ENCODE data around the gene SUPT20HL2.

The SUPT20HL2 gene

DNA sequence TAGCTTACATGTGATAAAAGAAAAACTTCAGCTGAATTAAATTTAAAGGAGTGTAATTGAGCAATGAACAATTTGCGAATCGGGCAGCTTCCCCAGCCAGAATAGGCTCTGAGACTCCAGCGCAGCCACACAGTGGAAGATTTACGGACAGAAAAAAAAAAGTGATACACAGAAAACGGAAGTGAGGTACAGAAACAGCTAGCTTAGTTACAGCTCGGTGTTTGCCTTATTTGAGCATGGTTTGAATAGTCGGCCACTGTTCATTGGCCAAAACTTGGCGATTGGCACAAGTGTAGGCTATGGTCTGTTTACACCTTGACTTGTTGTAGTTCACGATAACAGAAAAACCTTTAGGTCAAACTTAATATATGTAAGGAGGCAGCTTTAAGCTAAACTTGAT, 29.9 kb upstream of the SUPT20HL2 start:
- DNase-seq (ENCODE audit: low spot score) = no peak
- in situ Hi-C loops (cut with MboI; ENCODE audit: low pct_unique_long_range_greater_than_20kb, low sequenced_read_pairs, unreplicated experiment) = no loop called here
- TF ChIP-seq, protein P1, sequence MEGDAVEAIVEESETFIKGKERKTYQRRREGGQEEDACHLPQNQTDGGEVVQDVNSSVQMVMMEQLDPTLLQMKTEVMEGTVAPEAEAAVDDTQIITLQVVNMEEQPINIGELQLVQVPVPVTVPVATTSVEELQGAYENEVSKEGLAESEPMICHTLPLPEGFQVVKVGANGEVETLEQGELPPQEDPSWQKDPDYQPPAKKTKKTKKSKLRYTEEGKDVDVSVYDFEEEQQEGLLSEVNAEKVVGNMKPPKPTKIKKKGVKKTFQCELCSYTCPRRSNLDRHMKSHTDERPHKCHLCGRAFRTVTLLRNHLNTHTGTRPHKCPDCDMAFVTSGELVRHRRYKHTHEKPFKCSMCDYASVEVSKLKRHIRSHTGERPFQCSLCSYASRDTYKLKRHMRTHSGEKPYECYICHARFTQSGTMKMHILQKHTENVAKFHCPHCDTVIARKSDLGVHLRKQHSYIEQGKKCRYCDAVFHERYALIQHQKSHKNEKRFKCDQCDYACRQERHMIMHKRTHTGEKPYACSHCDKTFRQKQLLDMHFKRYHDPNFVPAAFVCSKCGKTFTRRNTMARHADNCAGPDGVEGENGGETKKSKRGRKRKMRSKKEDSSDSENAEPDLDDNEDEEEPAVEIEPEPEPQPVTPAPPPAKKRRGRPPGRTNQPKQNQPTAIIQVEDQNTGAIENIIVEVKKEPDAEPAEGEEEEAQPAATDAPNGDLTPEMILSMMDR (IDR thresholded peaks at IDR 0.05; ENCODE audit: extremely low read depth, insufficient read depth, missing control alignments) = no peak

DNA sequence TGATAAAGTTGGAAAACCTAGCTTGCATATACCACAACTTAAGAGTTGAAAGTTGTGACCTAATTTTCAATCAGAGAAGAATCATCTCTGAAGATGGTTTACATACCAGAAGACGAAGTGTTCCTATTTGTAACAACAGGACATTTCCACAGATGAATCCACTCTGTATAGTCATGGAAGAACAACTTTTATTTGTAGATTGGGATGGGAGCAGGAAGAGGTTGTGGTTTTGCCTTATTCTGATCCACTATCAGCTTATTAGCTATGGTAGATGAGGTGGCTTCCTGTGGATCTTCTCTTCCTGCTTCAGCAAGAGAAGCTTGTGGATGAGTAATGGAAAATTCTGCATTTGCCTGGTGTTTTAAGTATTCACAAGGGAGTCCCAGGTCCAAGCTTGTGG, 27.9 kb upstream of the SUPT20HL2 start:
- no peak for DNase-seq (ENCODE audit: low spot score)
- in situ Hi-C loops (cut with MboI; ENCODE audit: low pct_unique_long_range_greater_than_20kb, low sequenced_read_pairs, unreplicated experiment) = no loop called here

DNA sequence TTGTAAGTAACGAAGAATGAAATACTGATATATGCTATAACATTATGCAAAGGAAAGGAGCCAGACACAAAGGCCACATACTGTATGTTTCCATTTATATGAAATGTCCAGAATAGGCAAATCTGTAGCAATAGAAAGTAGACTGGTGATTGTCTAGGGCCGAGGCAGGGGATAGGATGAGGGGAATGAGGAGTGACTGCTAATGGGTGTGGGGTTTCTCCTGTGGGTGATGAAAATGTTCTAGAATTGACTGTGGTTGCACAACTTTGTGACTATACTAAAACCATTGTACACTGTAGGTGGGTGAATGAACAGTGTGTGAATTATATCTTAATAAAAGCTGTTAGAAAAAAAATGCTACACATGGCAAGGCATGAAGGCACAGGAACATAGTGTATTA, 26.6 kb upstream of the SUPT20HL2 start:
- in situ Hi-C loops (cut with MboI; ENCODE audit: low pct_unique_long_range_greater_than_20kb, low sequenced_read_pairs, unreplicated experiment) = no loop called here
- TF ChIP-seq, protein P1 (IDR thresholded peaks at IDR 0.05; ENCODE audit: extremely low read depth, insufficient read depth, missing control alignments) = no peak
- DNase-seq (ENCODE audit: low spot score) = no peak

More for the DNA sequence above, 27.9 kb upstream of the SUPT20HL2 start:
- TF ChIP-seq, protein P1 (IDR thresholded peaks at IDR 0.05; ENCODE audit: extremely low read depth, insufficient read depth, missing control alignments) = no peak

DNA sequence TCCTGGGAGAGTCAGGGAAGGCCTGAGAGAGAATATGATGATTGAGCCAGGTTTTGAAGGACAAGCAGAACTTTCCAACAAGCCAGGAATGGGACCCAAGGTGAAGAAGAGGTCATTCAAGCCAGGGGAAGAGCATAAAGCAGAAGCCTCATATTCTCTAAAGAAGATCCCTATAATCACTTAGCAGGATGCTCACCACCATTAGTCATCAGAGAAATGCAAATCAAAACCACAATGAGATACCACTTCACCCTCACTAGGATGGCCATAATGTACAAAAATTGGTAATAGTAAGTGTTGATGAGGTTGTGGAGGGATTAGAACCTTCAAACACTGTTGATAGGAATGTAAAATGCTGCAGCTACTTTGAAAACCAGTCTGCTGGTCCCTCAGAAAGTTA, 26.0 kb upstream of the SUPT20HL2 start:
- TF ChIP-seq, protein P1 (IDR thresholded peaks at IDR 0.05; ENCODE audit: extremely low read depth, insufficient read depth, missing control alignments) = no peak
- DNase-seq (ENCODE audit: low spot score) = no peak
- in situ Hi-C loops (cut with MboI; ENCODE audit: low pct_unique_long_range_greater_than_20kb, low sequenced_read_pairs, unreplicated experiment) = no loop called here

DNA sequence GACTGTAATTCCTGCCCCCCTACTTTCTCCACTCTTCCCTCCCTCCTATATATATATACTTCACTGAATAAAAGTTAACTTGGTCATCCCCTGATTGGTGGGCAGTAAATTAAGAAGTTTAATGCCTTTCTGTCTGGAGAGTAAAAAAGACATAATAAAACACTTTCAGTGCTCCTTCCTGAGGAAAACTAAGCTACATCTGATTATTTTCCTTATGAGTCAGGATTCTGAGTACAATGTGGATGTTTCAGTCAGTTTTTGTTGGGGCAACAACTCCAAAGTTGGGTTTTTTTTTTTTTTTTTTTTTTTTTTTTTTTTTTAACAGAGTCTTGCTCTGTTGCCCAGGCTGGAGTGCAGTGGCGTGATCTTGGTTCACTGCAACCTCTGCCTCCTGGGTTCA, 22.0 kb upstream of the SUPT20HL2 start:
- DNase-seq (ENCODE audit: low spot score) = no peak
- in situ Hi-C loops (cut with MboI; ENCODE audit: low pct_unique_long_range_greater_than_20kb, low sequenced_read_pairs, unreplicated experiment) = no loop called here
- TF ChIP-seq, protein P1 (IDR thresholded peaks at IDR 0.05; ENCODE audit: extremely low read depth, insufficient read depth, missing control alignments) = no peak

DNA sequence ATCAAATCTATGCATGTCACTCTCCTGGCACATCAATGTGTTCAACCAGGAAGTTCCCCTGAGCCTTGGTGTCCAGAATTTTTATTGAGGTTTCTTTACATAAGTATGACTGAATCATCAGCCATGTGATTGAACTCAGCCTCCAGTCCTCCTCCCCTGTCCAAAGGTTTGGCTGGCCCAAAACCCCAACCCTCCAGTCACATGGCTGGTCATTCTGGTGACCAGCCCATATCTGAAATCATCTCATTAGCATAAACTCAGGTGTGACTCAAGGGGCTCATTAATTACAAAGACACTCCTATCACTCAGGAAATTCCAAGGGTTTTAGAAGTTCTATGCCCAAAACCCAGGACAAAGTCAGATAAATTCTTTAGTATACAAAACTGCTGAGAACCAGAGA, 20.6 kb upstream of the SUPT20HL2 start:
- TF ChIP-seq, protein P1 (IDR thresholded peaks at IDR 0.05; ENCODE audit: extremely low read depth, insufficient read depth, missing control alignments) = no peak
- DNase-seq (ENCODE audit: low spot score) = no peak
- in situ Hi-C loops (cut with MboI; ENCODE audit: low pct_unique_long_range_greater_than_20kb, low sequenced_read_pairs, unreplicated experiment) = no loop called here

DNA sequence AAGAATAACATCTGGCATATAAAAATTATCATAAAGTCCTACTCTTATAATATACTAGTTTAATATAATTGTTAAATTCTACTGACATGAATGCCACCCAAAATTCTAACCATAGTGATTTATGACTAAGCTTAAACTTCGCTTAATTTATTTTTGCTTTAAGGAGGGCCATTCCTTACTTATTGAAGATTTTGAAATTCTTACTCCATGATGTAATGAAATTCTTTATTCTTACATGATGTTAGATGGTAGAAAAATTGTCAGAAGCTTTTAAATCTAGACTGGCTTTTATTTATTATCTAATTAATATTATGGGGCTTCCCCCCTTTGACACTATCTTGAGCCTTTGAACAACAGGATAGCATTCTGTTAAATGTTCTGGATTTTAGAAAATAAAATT, 19.5 kb upstream of the SUPT20HL2 start:
- in situ Hi-C loops (cut with MboI; ENCODE audit: low pct_unique_long_range_greater_than_20kb, low sequenced_read_pairs, unreplicated experiment) = no loop called here
- no peak for DNase-seq (ENCODE audit: low spot score)
- TF ChIP-seq, protein P1 (IDR thresholded peaks at IDR 0.05; ENCODE audit: extremely low read depth, insufficient read depth, missing control alignments) = no peak
